Activated CD4-positive, alpha-beta T cell treated with anti-CD3 and anti-CD28 coated beads for 4 hours (primary cell): ENCODE measurements around the gene GBP6.
A peak's percentile ranks its signal among the peaks of the same experiment; 100 is the strongest.
"Not testable (repeated sequence)": the region's sequence is repeated elsewhere in the genome, so short reads cannot be mapped to it uniquely, and the experiment has no call there.

Source experiments
- DNase-seq, 2 donors: peaks; one replicate each; pipeline ENCODE4 v3.0.0-alpha.2; 2020

GBP6 gene, protein sequence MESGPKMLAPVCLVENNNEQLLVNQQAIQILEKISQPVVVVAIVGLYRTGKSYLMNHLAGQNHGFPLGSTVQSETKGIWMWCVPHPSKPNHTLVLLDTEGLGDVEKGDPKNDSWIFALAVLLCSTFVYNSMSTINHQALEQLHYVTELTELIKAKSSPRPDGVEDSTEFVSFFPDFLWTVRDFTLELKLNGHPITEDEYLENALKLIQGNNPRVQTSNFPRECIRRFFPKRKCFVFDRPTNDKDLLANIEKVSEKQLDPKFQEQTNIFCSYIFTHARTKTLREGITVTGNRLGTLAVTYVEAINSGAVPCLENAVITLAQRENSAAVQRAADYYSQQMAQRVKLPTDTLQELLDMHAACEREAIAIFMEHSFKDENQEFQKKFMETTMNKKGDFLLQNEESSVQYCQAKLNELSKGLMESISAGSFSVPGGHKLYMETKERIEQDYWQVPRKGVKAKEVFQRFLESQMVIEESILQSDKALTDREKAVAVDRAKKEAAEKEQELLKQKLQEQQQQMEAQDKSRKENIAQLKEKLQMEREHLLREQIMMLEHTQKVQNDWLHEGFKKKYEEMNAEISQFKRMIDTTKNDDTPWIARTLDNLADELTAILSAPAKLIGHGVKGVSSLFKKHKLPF

DNA sequence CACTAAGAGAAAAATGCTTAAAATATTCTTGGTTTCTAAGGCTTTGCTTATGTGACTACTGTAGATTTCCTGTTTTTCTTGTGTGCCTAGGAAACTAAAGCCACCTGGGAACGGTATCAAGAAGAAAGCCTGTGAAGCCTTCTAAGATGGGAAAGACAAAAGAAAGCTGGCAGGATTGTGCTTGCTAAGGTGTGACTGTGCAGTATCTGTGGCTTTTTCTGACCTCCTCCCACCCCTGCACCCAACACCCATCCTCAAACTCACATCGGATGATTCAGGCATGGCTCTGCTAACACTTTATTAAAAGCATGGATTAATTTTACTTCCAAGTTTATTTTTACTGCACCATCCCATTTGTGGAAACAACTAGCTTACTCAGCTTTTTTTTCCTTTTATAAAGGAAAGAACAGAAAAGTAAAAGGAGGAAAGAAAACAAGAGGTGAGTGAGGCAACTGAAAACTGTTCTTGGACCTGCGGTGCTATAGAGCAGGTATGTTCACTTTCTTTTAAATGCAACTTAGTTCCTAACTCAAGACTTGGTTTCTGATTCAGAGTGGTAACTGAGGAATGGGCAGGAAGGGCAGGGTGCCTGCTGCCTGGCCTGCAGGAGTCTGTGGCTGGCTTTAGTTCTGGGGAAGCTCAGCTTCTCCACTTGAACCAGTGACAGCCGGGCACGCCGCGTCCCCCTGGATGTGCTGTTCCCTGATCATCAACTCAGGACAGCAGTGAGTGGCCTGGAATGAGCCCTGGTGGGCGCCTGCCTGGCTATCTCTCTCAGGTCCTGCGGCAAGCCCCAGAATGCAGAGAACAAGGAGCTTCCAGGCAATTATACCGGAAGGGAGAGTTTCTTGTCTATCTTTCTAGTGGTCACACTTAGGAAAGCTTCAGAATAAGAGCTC, at the start of gene GBP6:
TSS of gene GBP6 (plus strand) at position 422 of the 899 bp plus-strand sequence. CDS start 4,493 bp downstream, outside the sequence.
- DNase-seq = no peak

DNA sequence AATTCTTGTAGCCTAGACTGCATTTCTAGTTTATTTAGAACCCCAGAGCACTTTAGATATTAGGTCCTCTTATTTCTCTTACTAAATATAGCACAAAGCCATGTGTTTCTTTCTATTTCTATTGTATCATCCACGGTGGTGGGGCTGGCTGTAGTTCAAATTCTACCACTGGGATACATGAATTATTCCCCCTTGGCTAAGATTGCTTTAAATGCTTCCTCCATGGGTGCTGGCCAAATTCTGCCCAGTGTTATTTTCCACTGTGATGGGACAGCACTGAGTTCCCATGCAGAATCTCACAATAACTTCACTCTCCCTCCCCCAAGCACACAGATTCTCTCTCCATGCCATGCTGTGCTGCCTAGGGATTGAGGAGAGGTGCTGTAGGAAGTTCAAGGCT, 41.5 kb upstream of the GBP6 start:
- no peak for DNase-seq

DNA sequence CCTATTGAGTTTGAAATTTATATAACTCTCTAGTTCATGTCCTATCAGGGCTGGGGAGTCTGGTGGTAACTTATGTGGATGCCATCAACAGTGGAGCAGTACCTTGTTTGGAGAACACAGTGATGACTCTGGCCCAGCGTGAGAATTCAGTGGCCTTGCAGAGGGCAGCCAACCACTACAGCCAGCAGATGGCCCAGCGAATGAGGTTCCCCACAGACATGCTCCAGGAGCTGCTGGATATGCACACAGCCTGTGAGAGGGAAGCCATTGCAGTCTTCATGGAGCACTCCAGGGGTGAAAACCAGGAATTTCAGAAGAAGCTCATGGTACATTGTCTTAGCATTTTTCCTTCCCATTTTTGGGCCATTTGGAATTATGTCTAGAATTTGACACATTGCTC, 32.0 kb upstream of the GBP6 start:
- no peak for DNase-seq

DNA sequence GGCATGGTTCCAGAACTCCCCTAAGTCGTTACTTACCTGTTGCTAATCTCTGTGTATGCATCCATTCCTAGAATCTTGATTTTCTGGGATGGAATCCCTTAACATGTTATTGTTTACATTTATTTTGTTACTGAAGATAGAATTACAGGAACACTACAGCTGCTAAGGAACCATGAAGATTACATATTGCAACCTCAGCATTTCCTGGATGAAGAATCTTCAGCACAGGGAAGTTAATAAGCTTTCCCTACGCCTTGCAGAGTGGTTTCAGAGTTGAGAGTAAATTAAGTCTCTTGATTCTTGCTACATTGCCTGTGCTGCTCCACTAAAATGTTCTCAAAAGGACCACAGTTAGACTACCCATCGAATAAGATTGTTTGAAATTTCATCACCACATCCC, 31.4 kb upstream of the GBP6 start:
- no peak for DNase-seq

DNA sequence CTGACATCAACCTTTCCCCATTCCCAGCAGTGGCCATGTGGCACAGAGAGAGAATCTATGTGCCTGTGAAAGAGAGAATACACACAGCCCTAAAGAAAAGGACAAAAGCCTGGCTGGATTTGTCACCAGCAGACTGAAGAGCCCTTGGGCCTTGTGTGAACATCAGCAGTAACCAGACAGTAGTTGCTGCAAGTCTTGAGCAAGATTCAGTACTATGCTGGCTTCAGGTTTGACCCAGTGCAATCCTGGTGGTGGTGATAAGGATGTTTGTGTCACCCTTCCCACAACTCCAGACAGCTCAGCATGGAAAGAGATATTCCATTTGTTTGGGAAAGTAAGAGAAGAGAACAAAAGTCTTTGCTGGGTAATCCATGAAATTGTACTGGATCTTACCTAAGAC, 28.4 kb upstream of the GBP6 start:
- no peak for DNase-seq

DNA sequence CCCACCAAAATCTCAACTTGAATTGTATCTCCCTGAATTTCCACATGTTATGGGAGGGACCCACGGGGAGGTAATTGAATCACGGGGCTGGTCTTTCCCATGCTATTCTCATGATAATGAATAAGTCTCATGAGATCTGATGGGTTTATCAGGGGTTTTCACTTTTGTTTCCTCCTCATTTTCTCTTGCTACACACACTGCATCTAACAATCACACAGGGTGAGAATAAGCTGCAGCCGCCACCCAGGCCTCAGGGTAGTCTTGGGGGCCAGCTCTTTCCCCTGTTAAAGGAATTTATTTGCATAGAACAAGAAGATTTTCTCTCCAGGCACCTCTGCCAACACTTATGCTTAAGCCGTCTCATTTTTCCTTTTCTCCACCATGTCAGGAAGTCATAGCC, 26.0 kb upstream of the GBP6 start:
- no peak for DNase-seq

DNA sequence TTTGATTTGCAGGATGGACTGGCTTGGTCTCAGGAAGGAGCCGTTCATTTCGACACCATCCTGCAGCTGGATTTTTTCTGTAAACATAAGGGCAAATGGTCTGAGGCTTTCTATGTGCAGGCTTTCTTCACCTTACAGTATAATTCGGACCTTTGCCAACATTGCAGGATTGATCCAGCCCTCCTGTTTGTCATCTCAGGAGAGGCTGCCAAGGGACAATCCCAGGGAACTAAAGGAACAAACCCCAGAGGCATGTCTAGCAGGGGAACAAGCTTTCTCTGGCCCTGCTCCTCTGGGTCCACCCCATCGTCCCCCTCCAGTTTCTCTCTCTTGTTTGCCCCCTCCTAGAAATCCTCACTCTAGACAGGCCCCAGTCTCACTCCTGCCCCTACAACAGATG, 24.8 kb upstream of the GBP6 start:
- DNase-seq = no peak

DNA sequence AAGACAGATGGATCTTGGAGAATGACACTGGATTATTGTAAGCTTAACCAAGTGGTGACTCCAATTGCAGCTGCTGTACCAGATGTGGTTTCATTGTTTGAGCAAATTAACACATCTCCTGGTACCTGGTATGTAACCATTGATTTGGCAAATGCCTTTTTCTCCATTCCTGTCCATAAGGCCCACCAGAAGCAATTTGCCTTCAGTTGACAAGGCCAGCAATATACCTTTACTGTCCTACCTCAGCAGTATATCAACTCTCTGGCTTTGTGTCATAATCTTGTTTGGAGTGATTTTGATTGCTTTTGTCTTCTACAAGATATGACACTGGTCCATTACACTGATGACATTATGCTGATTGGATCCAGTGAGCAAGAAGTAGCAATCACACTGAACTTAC, 18.4 kb upstream of the GBP6 start:
- DNase-seq = not testable (repeated sequence)

DNA sequence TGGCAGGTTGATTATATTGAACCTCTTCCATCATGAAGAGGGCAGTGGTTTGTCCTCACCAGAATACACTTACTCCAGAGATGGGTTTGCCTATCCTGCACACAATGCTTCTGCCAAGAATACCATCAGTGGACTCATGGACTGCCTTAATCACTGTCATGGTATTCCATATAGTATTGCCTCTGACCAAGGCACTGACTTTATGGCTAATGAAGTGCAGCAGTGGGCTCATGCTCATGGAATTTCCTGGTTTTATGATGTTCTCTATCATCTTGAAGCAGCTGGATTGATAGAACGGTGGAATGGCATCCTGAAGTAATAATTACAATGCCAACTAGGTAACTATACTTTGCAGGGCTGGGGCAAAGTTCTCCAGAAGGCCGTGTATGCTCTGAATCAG, 16.6 kb upstream of the GBP6 start:
- DNase-seq = no peak

DNA sequence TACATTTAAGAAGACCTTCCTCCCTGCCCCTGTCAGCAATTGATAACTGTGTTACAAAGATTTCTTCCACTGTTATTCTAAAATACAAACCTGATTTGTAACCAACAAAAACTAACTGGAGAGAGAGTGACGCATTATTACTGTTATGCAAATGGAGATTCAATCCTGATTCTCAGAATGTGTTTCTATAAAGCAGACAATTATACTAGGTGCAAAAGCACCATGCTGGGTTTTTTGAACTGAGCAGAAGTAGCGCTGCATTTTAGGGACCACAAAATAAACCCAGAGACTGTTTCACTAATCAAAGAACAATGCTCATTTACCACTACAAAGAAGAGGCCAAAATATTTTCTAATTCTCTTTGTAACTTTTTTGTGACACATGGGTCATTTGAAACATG, 13.6 kb upstream of the GBP6 start:
- no peak for DNase-seq

DNA sequence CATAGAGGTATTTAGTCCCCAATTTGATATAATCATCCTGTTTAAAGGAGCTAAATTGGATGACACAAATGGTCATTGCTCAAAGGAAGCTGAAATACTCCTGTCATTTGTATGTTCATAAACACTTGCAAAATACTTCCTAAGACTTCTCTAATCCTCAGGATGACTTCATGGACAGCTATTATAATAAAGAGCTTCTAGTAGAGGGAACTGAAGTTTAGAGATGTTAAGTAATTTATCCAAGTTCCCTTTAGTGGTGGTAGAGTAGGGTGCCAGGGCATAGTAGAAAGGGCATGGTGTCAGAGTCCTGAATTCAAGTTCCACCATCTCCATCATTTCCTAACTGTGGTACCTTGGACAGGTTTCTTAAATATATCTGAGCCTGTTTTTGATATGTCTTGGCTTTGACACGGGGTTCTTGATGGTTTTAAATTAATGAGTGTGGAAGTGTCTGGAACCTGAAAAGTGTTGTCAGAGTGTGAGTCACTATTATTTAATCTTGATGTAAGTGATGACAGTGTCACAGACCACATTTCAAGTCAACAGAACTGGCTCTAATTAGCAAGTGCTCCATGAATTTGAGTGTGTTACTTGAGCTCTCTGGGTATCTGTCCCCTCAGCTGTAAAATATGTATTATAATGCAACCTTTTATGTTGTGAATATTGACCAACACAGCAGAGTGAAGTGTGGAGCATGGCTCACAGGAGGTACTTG, 12.1 kb upstream of the GBP6 start:
- no peak for DNase-seq

DNA sequence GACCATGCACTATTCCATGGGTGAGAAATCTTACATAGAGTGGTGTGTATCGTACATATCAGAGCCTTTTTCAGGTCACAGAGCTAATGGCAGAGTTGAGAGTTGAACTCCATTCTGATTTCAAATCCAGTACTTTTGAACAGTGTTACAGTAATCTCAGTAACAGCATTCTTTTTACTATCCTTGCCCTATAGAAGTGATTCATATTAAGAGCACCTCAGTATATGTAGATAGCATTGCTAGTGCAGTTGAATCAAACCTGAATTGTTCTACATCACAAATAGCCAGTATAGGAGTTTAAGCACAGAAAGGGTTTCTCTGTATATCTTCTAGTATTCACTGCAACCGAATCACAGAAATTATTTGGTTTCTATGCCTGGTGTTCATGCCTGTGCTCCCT, 11.4 kb upstream of the GBP6 start:
- DNase-seq = no peak

DNA sequence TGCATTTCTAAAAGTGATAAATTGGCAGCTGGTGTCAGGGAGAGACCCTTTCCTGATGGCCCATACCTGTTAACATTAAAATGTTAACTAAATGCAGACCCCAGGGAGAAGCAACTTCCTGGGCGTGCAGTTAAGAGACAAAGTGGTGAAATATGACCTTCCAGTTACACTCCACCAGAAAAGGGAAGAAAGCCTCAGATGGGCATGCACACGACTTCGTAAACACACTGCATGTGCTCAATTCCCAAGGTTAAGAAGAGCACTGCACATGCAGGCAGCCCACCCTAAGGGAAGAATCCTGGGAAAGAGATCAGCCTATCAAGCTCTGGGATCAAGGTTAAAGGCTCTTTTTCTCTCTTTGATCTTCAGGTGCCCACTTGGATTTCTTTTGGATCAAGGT, 9.7 kb upstream of the GBP6 start:
- DNase-seq = no peak

DNA sequence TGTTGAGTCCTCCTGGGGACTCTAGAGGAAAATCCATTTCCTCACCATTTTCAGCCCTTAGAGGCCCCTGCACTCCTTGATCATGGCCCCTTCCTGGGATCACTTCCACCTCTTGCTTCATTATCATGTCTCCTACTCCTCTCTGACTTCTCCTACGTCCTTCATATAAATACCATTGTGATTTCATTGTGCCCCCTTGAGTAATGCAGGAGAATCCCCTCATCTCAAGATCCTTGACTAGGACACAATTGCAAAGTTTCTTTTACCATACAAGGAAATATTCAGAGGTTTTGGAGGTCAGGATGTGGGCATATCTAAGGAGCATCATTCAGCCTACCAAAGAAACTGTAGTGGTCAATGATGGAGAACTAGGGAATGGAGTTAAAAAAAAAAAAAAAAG, 8.8 kb upstream of the GBP6 start:
- DNase-seq = no peak

DNA sequence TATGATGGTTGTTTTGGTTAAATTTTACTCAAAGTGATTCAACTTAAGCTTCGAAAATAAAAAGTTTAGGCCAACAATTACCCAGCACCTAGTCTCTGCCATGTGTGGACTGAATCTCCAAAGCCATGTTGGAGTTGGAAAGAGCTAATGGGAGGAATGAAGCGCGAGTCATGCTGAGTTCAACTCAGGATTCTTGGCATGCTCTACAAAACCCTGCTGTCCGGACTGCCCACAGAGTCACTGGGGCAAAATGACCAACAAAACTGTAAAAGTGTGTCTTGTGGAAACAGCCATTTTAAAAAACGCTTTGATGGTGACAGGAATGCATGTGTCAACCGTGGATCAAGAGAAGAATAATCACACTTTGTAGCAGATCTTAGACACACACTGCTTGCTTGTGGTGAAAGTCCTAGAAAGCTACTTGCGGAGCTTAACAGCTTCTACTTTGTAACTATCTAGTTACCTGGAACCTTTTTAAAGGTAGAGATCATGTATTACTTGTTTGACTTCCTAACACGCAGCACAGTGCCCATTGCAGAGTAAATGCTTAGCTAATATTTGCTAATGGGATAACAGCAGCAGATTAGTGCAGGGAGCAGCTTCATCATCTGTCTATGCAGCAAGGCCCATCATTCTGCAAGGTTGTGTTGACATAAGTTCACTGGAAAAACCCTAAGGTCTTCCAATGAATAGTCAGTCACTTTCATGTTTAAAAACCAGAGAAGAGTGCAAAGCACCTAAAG, 7.0 kb upstream of the GBP6 start:
- no peak for DNase-seq

DNA sequence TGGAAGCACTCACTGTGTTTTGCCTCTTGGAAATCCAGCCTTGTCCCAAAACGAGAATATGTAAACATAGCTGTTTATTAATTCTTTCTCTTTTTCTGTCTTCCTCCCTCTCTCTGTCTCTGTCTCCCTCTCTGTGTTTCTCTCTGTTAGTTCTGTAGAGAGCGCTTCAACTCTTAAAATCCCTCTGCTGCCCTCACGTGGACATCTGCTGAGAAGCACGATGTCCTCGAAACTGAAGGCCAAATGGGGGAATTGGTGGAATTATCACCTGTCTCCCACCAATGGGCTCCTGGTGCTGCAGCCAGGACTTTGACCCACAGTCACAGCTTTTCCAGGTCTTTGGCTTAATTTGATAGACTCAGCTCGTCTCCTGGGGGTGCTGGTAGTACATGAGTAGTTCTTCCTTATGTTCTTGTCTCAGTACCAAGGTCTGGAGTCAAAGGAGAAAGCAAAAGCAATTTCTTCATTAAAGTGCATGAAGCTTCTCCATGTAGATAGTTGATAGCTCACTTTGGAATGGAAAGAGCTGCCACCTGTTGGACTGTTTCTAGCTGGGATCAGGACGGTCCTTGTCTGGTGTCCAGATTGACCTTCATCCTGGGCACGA, 5.5 kb upstream of the GBP6 start:
- DNase-seq = peak; percentile 82 to 90

DNA sequence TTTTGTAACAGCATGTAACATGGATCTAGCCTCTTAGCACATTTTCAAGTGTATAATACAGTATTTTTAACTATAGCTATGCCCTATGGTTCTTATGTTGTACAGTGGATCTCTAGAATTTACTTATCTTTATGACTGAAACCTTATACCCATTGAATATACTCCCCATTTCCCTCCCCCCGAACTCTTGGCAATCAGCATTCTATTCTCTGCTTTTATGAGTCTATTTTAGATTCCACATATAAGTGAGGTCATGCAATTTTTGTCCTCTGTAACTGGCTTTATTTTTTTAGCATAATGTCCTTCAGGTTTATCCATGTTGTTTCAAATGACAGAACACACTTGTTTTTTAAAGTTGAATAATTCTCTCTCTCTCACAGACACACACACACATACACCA, 3.1 kb upstream of the GBP6 start:
- no peak for DNase-seq

DNA sequence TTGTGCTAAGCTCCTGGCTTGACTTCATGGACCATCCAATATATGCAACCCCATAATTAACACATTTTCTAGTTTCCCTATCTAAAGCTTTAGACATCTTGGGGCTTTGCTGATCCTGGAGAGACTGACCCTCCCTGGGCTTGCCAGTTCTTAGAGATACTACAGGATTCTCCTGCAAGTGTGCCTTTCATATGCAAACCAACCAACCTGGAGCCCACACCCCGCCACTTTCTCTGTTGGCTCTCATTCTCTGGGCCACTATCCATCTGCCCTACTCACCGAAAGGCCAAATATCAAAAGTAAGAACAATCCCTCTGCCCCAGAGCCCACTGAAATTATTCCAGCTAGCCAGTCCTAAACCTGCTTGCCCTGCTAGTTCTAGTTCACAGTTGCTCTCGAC, 2.2 kb upstream of the GBP6 start:
- DNase-seq = no peak

DNA sequence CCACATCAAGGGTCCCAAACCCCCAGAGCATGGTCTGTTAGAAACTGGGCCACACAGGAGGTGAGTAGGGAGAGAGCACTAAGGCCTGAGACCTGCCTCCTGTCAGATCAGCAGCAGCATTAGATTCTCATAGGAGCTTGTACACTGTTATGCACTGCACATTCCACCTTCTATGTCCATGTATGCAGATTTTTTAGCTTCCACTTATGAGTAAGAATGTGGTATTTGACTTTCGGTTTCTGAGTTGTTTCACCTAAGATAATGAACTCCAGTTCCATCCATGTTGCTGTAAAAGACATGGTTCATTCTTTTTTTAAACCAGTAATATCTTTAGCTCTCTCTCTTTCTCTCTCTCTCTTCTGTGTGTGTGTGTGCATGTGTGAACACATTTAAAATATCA, 663 bp upstream of the GBP6 start:
- no peak for DNase-seq

DNA sequence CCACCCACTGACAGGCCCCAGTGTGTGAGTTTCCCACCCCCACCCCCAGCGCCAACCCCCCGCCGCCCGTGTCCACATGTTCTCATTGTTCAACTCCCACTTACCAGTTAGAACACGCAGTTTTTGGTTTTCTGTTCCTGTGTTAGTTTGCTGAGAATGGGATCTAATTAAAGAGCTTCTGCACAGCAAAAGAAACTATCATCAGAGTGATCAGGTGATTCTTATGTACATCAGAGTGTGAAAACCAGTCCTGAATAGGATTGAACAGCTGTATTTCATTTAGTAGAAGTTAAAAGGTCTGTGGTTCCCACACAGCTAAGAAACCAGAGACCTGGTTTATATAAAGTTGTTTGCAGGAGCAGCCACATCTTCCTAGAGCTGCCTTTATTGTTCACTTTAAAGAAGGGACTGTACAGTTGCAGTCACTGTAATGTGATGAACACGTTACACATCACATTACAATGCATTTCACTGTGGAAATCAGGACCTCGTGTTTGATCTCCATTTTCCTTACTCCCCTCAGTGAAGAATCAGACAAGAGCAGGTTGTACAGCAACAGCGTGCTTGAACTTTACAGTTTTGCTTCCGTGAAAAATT, 1.2 kb downstream of the GBP6 start:
- DNase-seq = no peak

DNA sequence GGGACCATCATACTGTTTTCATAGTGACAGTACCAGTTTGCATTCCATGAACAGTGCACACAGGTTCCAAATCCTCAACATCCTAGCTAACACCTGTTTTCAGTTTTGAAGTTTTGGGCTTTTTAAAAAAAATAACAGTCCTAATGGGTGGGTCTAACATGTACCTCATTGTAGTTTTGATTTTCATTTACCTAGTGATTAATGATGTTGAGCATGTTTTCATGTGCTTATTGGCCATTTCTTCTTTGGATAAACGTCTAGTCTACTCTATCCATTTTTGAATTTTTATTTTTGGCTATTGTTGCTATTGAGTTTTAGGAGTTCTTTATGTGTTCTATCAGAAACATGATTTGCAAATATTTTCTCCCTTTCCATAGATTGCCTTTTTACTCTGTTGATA, 3.4 kb downstream of the GBP6 start:
- DNase-seq = no peak
